Endodermal cell (in vitro differentiated cells): Measurements from ENCODE around the gene COG5. TPM values are rescaled to one million over a fixed set of nuclear protein-coding genes. Genes with fewer than 3 reads are reported as not detected.

Experiments
- DNase-seq: peaks from one replicate; pipeline ENCODE4 v3.0.0-alpha.2; 2017
- H3K27ac ChIP-seq: 2 replicates; pipeline ENCODE4 v1.5.1; 2013; ENCODE audit warnings: mild to moderate bottlenecking, low read depth, low read length, moderate library complexity
- H3K27me3 ChIP-seq: 2 replicates; pipeline ENCODE4 v1.6.1; 2013; ENCODE audit warnings: mild to moderate bottlenecking, low read length, moderate library complexity; ENCODE audit not compliant: insufficient read depth, control insufficient read depth, poor library complexity, severe bottlenecking
- H3K36me3 ChIP-seq: 2 replicates; pipeline ENCODE4 v1.7.0; 2013; ENCODE audit warnings: mild to moderate bottlenecking, low read length, moderate library complexity; ENCODE audit not compliant: control insufficient read depth, insufficient read depth
- H3K4me1 ChIP-seq: one replicate; pipeline ENCODE4 v1.7.0; 2013; ENCODE audit warnings: low read length; ENCODE audit not compliant: control insufficient read depth, insufficient read depth
- H3K4me3 ChIP-seq: 2 replicates; pipeline ENCODE4 v1.5.1; 2013; ENCODE audit warnings: mild to moderate bottlenecking, low read length, moderate library complexity
- H3K9ac ChIP-seq: 2 replicates; pipeline ENCODE4 v1.6.1; 2013; ENCODE audit warnings: mild to moderate bottlenecking, low read length, moderate library complexity; ENCODE audit not compliant: poor library complexity, severe bottlenecking; ENCODE audit errors: extremely low read depth
- H3K9me3 ChIP-seq: 2 replicates; pipeline ENCODE4 v1.6.1; 2013; ENCODE audit warnings: mild to moderate bottlenecking, low read length, moderate library complexity; ENCODE audit not compliant: control insufficient read depth
- H3K27ac Mint-ChIP-seq: 2 replicates; pipeline ENCODE4 v1.8.0; 2020; ENCODE audit warnings: mixed read lengths
- H3K27me3 Mint-ChIP-seq: 2 replicates; pipeline ENCODE4 v1.8.0; 2021; ENCODE audit warnings: mild to moderate bottlenecking, mixed read lengths; ENCODE audit not compliant: insufficient read depth
- H3K36me3 Mint-ChIP-seq: 2 replicates; pipeline ENCODE4 v1.8.0; 2020; ENCODE audit warnings: low read depth, mixed read lengths
- H3K4me1 Mint-ChIP-seq: 2 replicates; pipeline ENCODE4 v1.8.0; 2020; ENCODE audit warnings: mixed read lengths
- H3K4me3 Mint-ChIP-seq: 2 replicates; pipeline ENCODE4 v1.8.0; 2020; ENCODE audit warnings: mild to moderate bottlenecking, moderate library complexity, mixed read lengths
- H3K9me3 Mint-ChIP-seq: 2 replicates; pipeline ENCODE4 v1.8.0; 2020; ENCODE audit warnings: mild to moderate bottlenecking, mixed read lengths
- WGBS, 2 experiments: methylation state at CpG; one replicate each; pipeline versions ENCODE4 v1.1.5 to v1.1.7; 2013; ENCODE audit warnings: missing lambda C conversion rate in 2 of 2, mixed read lengths in 1 of 2; ENCODE audit not compliant: insufficient coverage in 1 of 2, insufficient read length in 1 of 2; 5-methylcytosine and 5-hydroxymethylcytosine counted together
- total RNA-seq, 2 donors: library from RNA; stranded (reverse); fragmentation: NEBNext Ultra II Directional in 1 of 2; extraction: Animal tissue kit (Norgen Biotek cat#: 25700) in 1 of 2; gene quantifications; 2 replicates in 1 of 2; 3 replicates in 1 of 2; pipeline ENCODE4 v1.2.1, GENCODE V29; 2021
- TF ChIP-seq, protein P1 (sequence below): fragments of 200-600 bp; sonication (generic); conservative IDR thresholded peaks from 2 replicates; pipeline ENCODE4 v1.5.0; 2021; ENCODE audit warnings: antibody characterized with exemption, mild to moderate bottlenecking

The COG5 gene
- total RNA-seq, 2 donors from 2014 or later, result 25.5 to 34.7 TPM

DNA sequence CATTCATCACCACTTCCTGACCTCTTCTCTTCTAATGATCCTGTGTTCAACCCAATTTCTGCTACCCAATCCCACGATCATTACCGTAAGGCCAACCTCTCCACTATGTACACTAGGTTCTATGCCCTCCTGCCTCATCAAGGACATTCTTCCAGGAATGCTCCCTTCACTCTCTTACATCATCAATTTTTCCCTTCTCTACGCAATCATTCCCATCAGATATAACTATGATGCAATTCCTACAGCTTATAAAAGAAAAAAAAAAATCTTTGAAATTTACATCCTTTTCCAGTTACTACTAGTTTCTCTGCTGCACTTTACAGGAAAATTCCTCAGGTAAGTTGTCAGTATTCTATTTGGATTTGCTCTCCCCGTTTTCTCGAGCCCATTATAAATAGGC lies 124.7 kb downstream of the COG5 start:
- no peak overlapping the region for H3K27ac Mint-ChIP-seq
- no peaks in the 10 kb centered on the region for H3K27me3 ChIP-seq
- no peak overlapping the region for H3K4me3 Mint-ChIP-seq
- H3K36me3 ChIP-seq, result no peaks in the 10 kb centered on the region
- peaks cover 12% of the 10 kb centered on the region for H3K36me3 Mint-ChIP-seq
- no peaks in the 10 kb centered on the region for H3K4me1 Mint-ChIP-seq
- no peaks in the 10 kb centered on the region for H3K27me3 Mint-ChIP-seq
- WGBS, 2 experiments, result 95 to 96% methylated on average over 3 to 5 of the region's 5 CpGs
- H3K9me3 Mint-ChIP-seq, result peaks cover 4% of the 10 kb centered on the region
- H3K4me3 ChIP-seq, result no peak overlapping the region
- H3K9me3 ChIP-seq, result peaks cover 8% of the 10 kb centered on the region
- no peak for DNase-seq
- TF ChIP-seq, protein P1, sequence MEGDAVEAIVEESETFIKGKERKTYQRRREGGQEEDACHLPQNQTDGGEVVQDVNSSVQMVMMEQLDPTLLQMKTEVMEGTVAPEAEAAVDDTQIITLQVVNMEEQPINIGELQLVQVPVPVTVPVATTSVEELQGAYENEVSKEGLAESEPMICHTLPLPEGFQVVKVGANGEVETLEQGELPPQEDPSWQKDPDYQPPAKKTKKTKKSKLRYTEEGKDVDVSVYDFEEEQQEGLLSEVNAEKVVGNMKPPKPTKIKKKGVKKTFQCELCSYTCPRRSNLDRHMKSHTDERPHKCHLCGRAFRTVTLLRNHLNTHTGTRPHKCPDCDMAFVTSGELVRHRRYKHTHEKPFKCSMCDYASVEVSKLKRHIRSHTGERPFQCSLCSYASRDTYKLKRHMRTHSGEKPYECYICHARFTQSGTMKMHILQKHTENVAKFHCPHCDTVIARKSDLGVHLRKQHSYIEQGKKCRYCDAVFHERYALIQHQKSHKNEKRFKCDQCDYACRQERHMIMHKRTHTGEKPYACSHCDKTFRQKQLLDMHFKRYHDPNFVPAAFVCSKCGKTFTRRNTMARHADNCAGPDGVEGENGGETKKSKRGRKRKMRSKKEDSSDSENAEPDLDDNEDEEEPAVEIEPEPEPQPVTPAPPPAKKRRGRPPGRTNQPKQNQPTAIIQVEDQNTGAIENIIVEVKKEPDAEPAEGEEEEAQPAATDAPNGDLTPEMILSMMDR, result no peak
- H3K9ac ChIP-seq, result no peak overlapping the region
- no peak overlapping the region for H3K27ac ChIP-seq
- no peaks in the 10 kb centered on the region for H3K4me1 ChIP-seq

DNA sequence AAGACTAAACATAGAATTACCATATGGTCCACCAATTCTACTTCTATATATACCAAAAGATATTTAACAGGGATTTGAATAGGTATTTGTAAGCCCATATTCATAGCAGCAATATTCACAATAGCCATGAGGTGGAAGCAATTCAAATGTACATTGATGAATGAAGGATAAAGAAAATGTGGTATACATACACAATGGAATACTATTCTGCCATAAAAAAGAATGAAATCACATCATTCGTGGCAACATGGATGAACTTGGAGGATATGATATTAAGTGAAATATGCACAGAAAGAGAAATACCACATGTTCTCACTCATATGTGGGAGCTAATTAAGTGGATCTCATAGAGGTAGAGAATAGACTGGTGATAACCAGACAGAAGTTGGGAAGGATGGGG lies 128.0 kb downstream of the COG5 start:
- H3K36me3 ChIP-seq, result no peaks in the 10 kb centered on the region
- DNase-seq, result no peak
- H3K9ac ChIP-seq, result no peak overlapping the region
- Mint-ChIP-seq H3K27me3 (no peaks in the 10 kb centered on the region), H3K4me1 (no peaks in the 10 kb centered on the region), H3K4me3 (no peak overlapping the region), H3K36me3 (peaks cover 7% of the 10 kb centered on the region), H3K9me3 (peaks cover 11% of the 10 kb centered on the region), H3K27ac (no peak overlapping the region)
- no peak overlapping the region for H3K27ac ChIP-seq
- peaks cover 24% of the 10 kb centered on the region for H3K9me3 ChIP-seq
- WGBS, 2 experiments, result 75% methylated on average over 1 of the region's 1 CpG; no CpG with 5 or more reads in 1 of the 2 experiments
- TF ChIP-seq, protein P1, result no peak
- H3K4me1 ChIP-seq, result no peaks in the 10 kb centered on the region
- no peaks in the 10 kb centered on the region for H3K27me3 ChIP-seq
- H3K4me3 ChIP-seq, result no peak overlapping the region

GRCh38 chr7:107432261-107432660 lies 131.5 kb downstream of the COG5 start:
- Histone ChIP-seq H3K4me1 (no peaks in the 10 kb centered on the region), H3K27ac (no peak overlapping the region), H3K27me3 (no peaks in the 10 kb centered on the region), H3K36me3 (no peaks in the 10 kb centered on the region), H3K9me3 (peaks cover 41% of the 10 kb centered on the region), H3K4me3 (no peak overlapping the region), H3K9ac (no peak overlapping the region)
- Mint-ChIP-seq H3K36me3 (peaks cover 18% of the 10 kb centered on the region), H3K27me3 (no peaks in the 10 kb centered on the region), H3K4me1 (no peaks in the 10 kb centered on the region), H3K4me3 (no peak overlapping the region), H3K9me3 (peaks cover 18% of the 10 kb centered on the region), H3K27ac (no peak overlapping the region)
- 76% methylated on average over 1 of the region's 1 CpG; no CpG with 5 or more reads in 1 of the 2 experiments for WGBS, 2 experiments
- DNase-seq, result no peak
- TF ChIP-seq, protein P1, result no peak
